Activated naive CD4-positive, alpha-beta T cell treated with anti-CD3 and anti-CD28 coated beads, Interleukin-2, amount 10 ng/mL, durations not matched to agents 7 days and 5 days (primary cell): ENCODE measurements around the gene GFOD1.

Source experiments
- CTCF ChIA-PET: fragments of 350-600 bp; sonication (Branson Sonifier 250); formaldehyde crosslinking; loops from one replicate; lab custom pipeline; 2021; ENCODE audit warnings: antibody characterized with exemption; lab: Charles Lee
- DNase-seq: peaks from one replicate; pipeline ENCODE4 v3.0.0-alpha.2; 2020
- H3K27ac Mint-ChIP-seq: one replicate; pipeline ENCODE4 v1.8.0; 2021; ENCODE audit warnings: mild to moderate bottlenecking, moderate library complexity, mixed read lengths
- H3K27me3 Mint-ChIP-seq: one replicate; pipeline ENCODE4 v1.8.0; 2021; ENCODE audit warnings: mild to moderate bottlenecking, mixed read lengths
- H3K36me3 Mint-ChIP-seq: one replicate; pipeline ENCODE4 v1.8.0; 2021; ENCODE audit warnings: mixed read lengths
- H3K4me1 Mint-ChIP-seq: one replicate; pipeline ENCODE4 v1.8.0; 2021; ENCODE audit warnings: mixed read lengths
- H3K4me3 Mint-ChIP-seq: one replicate; pipeline ENCODE4 v1.8.0; 2021; ENCODE audit warnings: mild to moderate bottlenecking, moderate library complexity, mixed read lengths
- H3K9me3 Mint-ChIP-seq: one replicate; pipeline ENCODE4 v1.8.0; 2021; ENCODE audit warnings: mixed read lengths

The GFOD1 gene

GRCh38 chr6:13487122-13488014, at the start of gene GFOD1:
Gene GFOD1, minus strand, starts transcription at chr6:13487600. Its CDS starts 710 bp downstream, at chr6:13486890.
- no peaks in the 10 kb centered on the region for H3K9me3 Mint-ChIP-seq
- peaks cover 53% of the 10 kb centered on the region for H3K4me1 Mint-ChIP-seq
- peak within 1 kb of the TSS; percentile 87 for H3K4me3 Mint-ChIP-seq
- H3K27ac Mint-ChIP-seq: peak within 1 kb of the TSS; percentile 34
- H3K36me3 Mint-ChIP-seq: peaks cover 3% of the 10 kb centered on the region
- CTCF ChIA-PET: interaction anchor here (1.0 to 1.9 kb wide), 3 partner anchors 48 to 85 kb away, joined by 3 to 6 read pairs (median 3); no protein-coding TSS in a partner anchor
- H3K27me3 Mint-ChIP-seq: peaks cover 55% of the 10 kb centered on the region
- DNase-seq: peak; percentile 85

GRCh38 chr6:13536796-13537526, 49.6 kb upstream of the GFOD1 start:
- CTCF ChIA-PET: interaction anchor here (0.5 to 1.7 kb wide), 4 partner anchors 11 to 202 kb away, joined by 3 to 6 read pairs (median 4); no protein-coding TSS in a partner anchor
- no peak for DNase-seq
- H3K4me3 Mint-ChIP-seq: no peak overlapping the region
- H3K4me1 Mint-ChIP-seq: no peaks in the 10 kb centered on the region
- peaks cover 13% of the 10 kb centered on the region for H3K27me3 Mint-ChIP-seq
- no peak overlapping the region for H3K27ac Mint-ChIP-seq
- H3K9me3 Mint-ChIP-seq: no peaks in the 10 kb centered on the region
- H3K36me3 Mint-ChIP-seq: no peaks in the 10 kb centered on the region

GRCh38 chr6:13535306-13535705, 47.9 kb upstream of the GFOD1 start:
- CTCF ChIA-PET: interaction anchor here (1.0 to 1.7 kb wide), 2 partner anchors 48 to 198 kb away, joined by 3 to 6 read pairs; partner anchors contain the start of gene GFOD1
- Mint-ChIP-seq H3K27ac (no peak overlapping the region), H3K4me1 (no peaks in the 10 kb centered on the region), H3K4me3 (no peak overlapping the region), H3K27me3 (peaks cover 15% of the 10 kb centered on the region), H3K36me3 (no peaks in the 10 kb centered on the region), H3K9me3 (no peaks in the 10 kb centered on the region)
- DNase-seq: no peak

GRCh38 chr6:13534536-13534935, 47.1 kb upstream of the GFOD1 start:
- Mint-ChIP-seq H3K27ac (no peak overlapping the region), H3K4me1 (no peaks in the 10 kb centered on the region), H3K36me3 (no peaks in the 10 kb centered on the region), H3K27me3 (peaks cover 15% of the 10 kb centered on the region), H3K9me3 (no peaks in the 10 kb centered on the region), H3K4me3 (no peak overlapping the region)
- CTCF ChIA-PET: interaction anchor here (1.0 kb wide), 1 partner anchor 47 kb away, joined by 3 read pairs; the partner anchor contains the start of gene GFOD1
- DNase-seq: no peak

- H3K9me3 Mint-ChIP-seq: no peaks in the 10 kb centered on the region
- CTCF ChIA-PET: no interaction called here
Observed at GRCh38 chr6:13531956-13532355, 44.6 kb upstream of the GFOD1 start.

GRCh38 chr6:13528777-13529343, 41.5 kb upstream of the GFOD1 start:
- CTCF ChIA-PET: interaction anchor here (0.6 kb wide), 1 partner anchor 358 kb away, joined by 3 read pairs; no protein-coding TSS in a partner anchor
- H3K9me3 Mint-ChIP-seq: no peaks in the 10 kb centered on the region
- no peak overlapping the region for H3K4me3 Mint-ChIP-seq
- H3K36me3 Mint-ChIP-seq: no peaks in the 10 kb centered on the region
- DNase-seq: no peak
- H3K27me3 Mint-ChIP-seq: peaks cover 12% of the 10 kb centered on the region
- no peak overlapping the region for H3K27ac Mint-ChIP-seq
- H3K4me1 Mint-ChIP-seq: peaks cover 21% of the 10 kb centered on the region

More at GRCh38 chr6:13531956-13532355, 44.6 kb upstream of the GFOD1 start:
- Mint-ChIP-seq H3K4me3 (no peak overlapping the region), H3K36me3 (no peaks in the 10 kb centered on the region), H3K4me1 (peaks cover 6% of the 10 kb centered on the region), H3K27me3 (peaks cover 15% of the 10 kb centered on the region), H3K27ac (no peak overlapping the region)
- no peak for DNase-seq

GRCh38 chr6:13528232-13528631, 40.8 kb upstream of the GFOD1 start:
- no peaks in the 10 kb centered on the region for H3K36me3 Mint-ChIP-seq
- DNase-seq: no peak
- H3K27me3 Mint-ChIP-seq: peaks cover 12% of the 10 kb centered on the region
- CTCF ChIA-PET: interaction anchor here (0.6 kb wide), 1 partner anchor 358 kb away, joined by 3 read pairs; no protein-coding TSS in a partner anchor
- no peaks in the 10 kb centered on the region for H3K9me3 Mint-ChIP-seq
- H3K4me1 Mint-ChIP-seq: peaks cover 21% of the 10 kb centered on the region
- no peak overlapping the region for H3K4me3 Mint-ChIP-seq
- H3K27ac Mint-ChIP-seq: no peak overlapping the region

GRCh38 chr6:13527671-13528056, 40.3 kb upstream of the GFOD1 start:
- Mint-ChIP-seq H3K4me1 (peaks cover 21% of the 10 kb centered on the region), H3K27me3 (peaks cover 12% of the 10 kb centered on the region), H3K27ac (no peak overlapping the region), H3K9me3 (no peaks in the 10 kb centered on the region), H3K4me3 (no peak overlapping the region), H3K36me3 (no peaks in the 10 kb centered on the region)
- no peak for DNase-seq
- CTCF ChIA-PET: no interaction called here

GRCh38 chr6:13526727-13527670, 39.6 kb upstream of the GFOD1 start:
- no peaks in the 10 kb centered on the region for H3K36me3 Mint-ChIP-seq
- H3K27me3 Mint-ChIP-seq: peaks cover 7% of the 10 kb centered on the region
- peak; percentile 51 for DNase-seq
- CTCF ChIA-PET: interaction anchor here (0.7 kb wide), 2 partner anchors 10 kb away, joined by 3 to 4 read pairs; no protein-coding TSS in a partner anchor
- peaks cover 21% of the 10 kb centered on the region for H3K4me1 Mint-ChIP-seq
- peak overlapping the region; percentile 22 for H3K27ac Mint-ChIP-seq
- no peaks in the 10 kb centered on the region for H3K9me3 Mint-ChIP-seq
- no peak overlapping the region for H3K4me3 Mint-ChIP-seq

GRCh38 chr6:13526357-13526726, 38.9 kb upstream of the GFOD1 start:
- Mint-ChIP-seq H3K36me3 (no peaks in the 10 kb centered on the region), H3K9me3 (no peaks in the 10 kb centered on the region), H3K27ac (peak overlapping the region; percentile 22), H3K4me1 (peaks cover 21% of the 10 kb centered on the region), H3K27me3 (peaks cover 5% of the 10 kb centered on the region), H3K4me3 (no peak overlapping the region)
- no peak for DNase-seq
- CTCF ChIA-PET: interaction anchor here (0.7 kb wide), 2 partner anchors 10 to 11 kb away, joined by 3 to 4 read pairs; no protein-coding TSS in a partner anchor

DNA sequence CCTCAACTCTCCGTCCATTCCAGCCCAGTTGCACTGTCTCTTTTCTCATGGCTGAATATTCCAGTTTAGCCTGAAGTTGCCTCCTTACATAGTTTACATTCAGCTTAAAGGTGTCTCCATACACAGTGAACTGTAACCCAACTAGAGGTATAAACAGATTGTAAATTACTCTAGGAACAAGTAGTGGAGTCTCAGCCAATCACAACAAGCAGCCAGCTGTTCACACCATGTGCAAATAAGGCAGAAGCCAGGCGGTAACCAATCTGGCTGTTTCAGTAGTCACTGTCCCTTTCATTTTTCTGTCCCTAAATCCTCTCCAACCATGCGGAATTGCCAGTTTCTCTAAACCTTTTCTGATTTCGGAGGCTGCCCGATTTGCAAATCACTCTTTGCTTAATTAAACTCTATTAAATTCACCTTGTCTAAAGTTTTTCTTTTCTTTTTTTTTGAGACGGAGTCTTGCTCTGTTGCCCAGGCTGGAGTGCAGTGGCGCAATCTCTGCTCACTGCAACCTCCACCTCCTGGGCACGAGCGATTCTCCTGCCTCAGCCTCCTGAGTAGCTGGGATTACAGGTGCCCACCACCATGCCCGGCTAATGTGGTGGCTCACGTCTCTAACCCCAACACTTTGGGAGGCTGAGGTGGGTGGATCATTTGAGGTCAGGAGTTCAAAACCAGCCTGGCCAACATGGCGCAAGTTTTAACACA, 37.6 kb upstream of the GFOD1 start:
- H3K4me3 Mint-ChIP-seq: no peak overlapping the region
- CTCF ChIA-PET: no interaction called here

GRCh38 chr6:13523826-13524622, 36.6 kb upstream of the GFOD1 start:
- Mint-ChIP-seq H3K27ac (no peak overlapping the region), H3K36me3 (no peaks in the 10 kb centered on the region), H3K4me3 (no peak overlapping the region), H3K4me1 (peaks cover 21% of the 10 kb centered on the region), H3K27me3 (peaks cover 15% of the 10 kb centered on the region), H3K9me3 (no peaks in the 10 kb centered on the region)
- CTCF ChIA-PET: no interaction called here
- DNase-seq: no peak

More for the DNA sequence above, 37.6 kb upstream of the GFOD1 start:
- H3K27ac Mint-ChIP-seq: no peak overlapping the region
- H3K4me1 Mint-ChIP-seq: peaks cover 21% of the 10 kb centered on the region
- H3K36me3 Mint-ChIP-seq: no peaks in the 10 kb centered on the region
- no peak for DNase-seq
- H3K9me3 Mint-ChIP-seq: no peaks in the 10 kb centered on the region
- H3K27me3 Mint-ChIP-seq: peaks cover 10% of the 10 kb centered on the region
